Ammon's horn (tissue), 1 donor: ENCODE measurements around the gene CYB5R4.
A peak's percentile ranks its signal among the peaks of the same experiment; 100 is the strongest.

Experiments
- DNase-seq: peaks from one replicate; pipeline ENCODE4 v3.0.0-alpha.2; 2016; ENCODE audit warnings: low spot score

CYB5R4 gene

GRCh38 chr6:83978997-83979396 lies 119.5 kb downstream of the CYB5R4 start:
- no peak for DNase-seq

DNA sequence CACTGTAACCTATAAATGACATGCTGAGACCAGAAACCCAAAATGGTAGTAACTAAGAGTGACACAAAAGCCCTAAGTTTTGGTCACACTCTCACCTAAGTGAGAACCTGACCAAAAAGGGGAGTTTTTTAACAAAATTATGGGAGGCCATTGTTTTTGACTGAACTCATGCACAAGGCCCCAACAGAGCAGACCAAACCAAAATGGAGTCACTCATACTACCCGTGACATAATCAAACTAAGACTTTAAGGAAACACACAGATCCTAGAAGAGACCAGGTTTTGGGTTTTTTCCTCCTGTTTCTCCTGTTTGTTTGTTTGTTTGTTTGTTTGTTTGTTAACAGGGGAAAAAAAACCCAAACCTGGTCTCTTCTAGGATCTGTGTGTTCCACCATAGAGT lies 124.9 kb downstream of the CYB5R4 start:
- no peak for DNase-seq

DNA sequence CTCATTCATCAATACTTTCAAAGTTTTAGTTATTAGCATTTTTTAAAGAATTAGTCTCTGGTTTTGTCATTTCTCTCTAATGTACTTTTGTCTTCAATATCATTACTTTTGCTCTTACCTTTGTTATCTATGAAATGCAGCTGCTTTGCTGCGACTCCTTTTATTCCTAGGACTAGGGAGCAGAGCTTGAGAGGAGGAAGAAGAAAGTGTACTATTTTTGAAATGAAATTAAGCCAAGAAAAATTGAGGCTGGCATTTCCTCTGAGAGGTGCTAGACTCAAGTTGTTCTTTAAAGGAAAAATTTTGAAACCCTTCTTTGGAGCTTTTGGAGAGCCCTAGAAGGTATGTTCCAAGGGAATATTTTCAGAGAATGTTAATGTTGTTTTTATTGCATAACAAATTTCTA lies 125.8 kb downstream of the CYB5R4 start:
- DNase-seq: no peak

DNA sequence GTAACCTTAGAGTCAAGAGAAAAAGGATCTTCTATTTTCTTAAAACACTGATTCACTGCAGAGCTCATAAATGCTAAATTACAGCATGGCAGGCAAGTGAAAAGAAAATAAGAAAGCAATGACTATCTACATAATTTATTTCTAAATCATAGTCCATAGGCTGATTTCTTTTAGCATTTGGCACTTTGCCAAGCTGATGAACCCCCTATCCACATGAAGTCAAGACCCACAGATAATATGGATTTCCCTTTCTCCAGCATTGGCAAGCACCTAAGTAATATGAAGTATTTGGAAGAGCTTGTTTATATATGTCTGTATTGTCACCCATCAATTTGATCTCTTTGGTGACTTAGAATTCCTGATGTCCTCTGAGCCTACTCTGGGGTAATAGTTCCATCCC lies 126.2 kb downstream of the CYB5R4 start:
- DNase-seq: no peak

GRCh38 chr6:83998021-83998584 lies 138.6 kb downstream of the CYB5R4 start:
- no peak for DNase-seq

DNA sequence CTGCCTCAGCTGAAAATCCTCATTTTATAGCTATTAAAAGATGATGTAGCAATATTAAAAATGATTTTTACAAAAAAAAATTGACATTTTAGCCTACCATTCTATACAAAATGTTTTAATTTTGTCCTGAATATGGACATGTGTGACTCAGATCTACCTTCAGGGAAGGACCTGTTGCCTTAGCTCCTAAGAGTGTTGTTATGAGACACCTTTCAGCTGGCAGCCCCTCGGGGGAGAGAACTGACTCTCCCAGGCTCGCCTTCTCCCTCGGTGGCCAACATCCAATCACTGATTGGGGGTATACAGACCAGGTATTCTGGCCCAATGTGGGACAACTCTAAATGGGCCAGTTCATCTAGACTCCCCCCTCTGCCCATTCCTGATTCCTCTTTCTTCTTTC lies 141.6 kb downstream of the CYB5R4 start:
- DNase-seq: no peak

DNA sequence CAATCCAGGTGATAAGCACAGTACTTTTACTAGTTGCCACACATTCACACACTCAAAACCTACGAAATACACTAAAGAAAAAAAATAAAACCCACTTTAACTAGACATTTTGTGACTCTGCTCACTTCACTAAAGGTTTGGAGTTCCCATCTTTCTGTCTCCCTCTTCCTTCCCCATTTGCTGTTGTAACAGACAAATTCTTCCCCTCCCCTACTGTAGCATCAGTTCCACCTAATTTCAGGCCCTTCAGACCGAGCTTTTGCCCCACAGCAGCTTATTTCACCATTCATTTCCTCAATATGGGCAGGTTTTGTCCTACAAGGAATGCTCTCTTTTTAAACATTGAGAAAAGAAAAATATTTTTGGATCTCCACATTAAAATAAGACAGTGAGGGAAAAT lies 142.7 kb downstream of the CYB5R4 start:
- no peak for DNase-seq

DNA sequence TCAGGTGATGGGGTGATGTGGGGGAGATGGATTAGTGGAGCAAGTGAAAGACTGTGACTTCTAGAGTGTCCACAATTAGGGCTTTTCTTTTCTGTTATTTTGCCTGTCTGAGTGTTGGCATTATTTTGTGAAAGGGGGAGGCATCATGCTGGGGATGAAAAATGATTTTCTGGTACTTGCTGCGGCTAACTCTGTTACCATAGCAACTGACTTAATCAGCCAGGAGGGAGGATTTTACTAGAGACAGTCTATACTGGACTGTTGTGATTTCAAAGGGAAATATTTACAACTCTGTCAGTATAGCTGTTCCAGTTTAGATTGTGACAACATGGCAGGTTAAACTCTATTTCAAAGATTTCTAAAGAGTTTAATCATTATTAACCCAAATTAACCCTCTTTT lies 143.6 kb downstream of the CYB5R4 start:
- peak; percentile 11 for DNase-seq

GRCh38 chr6:84003654-84004053 lies 144.2 kb downstream of the CYB5R4 start:
- DNase-seq: no peak

- DNase-seq: no peak
Observed at GRCh38 chr6:84007871-84008270, 148.4 kb downstream of the CYB5R4 start.

- no peak for DNase-seq
Observed at GRCh38 chr6:84013354-84013753, 153.9 kb downstream of the CYB5R4 start.

GRCh38 chr6:84013931-84014330 lies 154.4 kb downstream of the CYB5R4 start:
- DNase-seq: no peak

GRCh38 chr6:84016029-84016428 lies 156.5 kb downstream of the CYB5R4 start:
- no peak for DNase-seq
